ENCODE results near the gene UPK2. TPM values are rescaled to one million over a fixed set of nuclear protein-coding genes. Genes with fewer than 3 reads are reported as not detected.

The UPK2 gene
- polyA plus RNA-seq, 4 donors = 0.04 TPM; not detected in 3

DNA sequence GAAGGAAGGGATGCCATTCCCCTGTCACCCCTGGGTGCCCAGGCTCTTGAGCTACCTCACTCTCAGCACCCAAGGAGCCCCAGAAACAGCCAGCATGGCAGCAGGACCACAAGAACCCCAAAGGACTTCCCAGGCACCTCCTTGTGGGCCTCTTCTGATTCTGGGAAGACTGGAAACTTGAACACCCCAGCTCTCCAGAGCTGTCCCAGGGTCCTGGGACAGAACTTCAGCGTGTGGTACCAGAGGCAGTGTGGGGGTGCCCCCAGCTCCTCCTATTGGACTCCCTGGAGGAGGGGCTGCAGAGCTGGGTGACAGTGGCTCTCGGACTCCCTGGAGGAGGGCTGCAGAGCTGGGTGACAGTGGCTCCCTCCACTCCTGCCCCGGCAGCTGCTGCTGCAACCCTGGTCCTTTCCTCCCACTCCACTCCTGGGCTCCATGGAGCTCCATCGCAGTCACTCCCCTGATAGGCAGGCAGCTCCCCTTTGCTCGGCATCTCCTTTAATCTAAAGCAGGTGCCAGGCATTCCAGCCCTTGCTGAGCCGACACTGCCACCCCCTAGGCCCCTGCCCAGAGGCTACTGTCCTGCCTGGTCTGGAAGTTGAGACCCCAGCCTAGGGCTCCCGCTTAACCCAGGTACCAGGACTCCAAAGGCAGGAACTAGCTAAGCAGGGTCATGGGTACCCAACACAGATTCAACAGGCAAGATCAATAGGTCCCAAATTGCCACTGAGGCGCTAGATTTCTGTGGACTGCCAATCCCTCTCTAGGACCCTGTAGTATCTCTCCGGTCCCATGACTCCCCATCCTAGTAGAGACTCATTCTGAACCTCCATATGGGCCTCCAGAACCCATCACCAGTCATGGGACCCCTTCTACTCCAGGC, 33.1 kb upstream of the UPK2 start:
- FAIRE-seq (no peak), DNase-seq (no peak)
- 26 to 41% (median 39%) methylated on average over 9 of the region's 9 CpGs for WGBS, 3 donors
- Histone ChIP-seq H3K4me1 (ENCODE audit: control insufficient read depth in 3 of 3, insufficient read depth in 2 of 3, low read depth in 1 of 3, low read length in 2 of 3) (peaks cover 5 to 76% (median 9%) of the 10 kb centered on the region in 3 donors), H3K9me3 (ENCODE audit: control insufficient read depth in 2 of 2, insufficient read depth in 1 of 2, low read depth in 1 of 2, low read length in 1 of 2) (no peaks in the 10 kb centered on the region), H3K27me3 (ENCODE audit: control insufficient read depth in 3 of 3, insufficient read depth in 3 of 3, low read length in 3 of 3) (no peaks in the 10 kb centered on the region), H3K36me3 (ENCODE audit: control insufficient read depth in 3 of 3, insufficient read depth in 2 of 3, low read depth in 1 of 3, low read length in 3 of 3) (peaks cover 0 to 19% (median 0%) of the 10 kb centered on the region in 3 donors), H3K27ac (ENCODE audit: low read depth in 1 of 3, low read length in 2 of 3) (peak overlapping the region; percentile 95 to 99 (median 98)), H3K4me3 (ENCODE audit: low read depth in 1 of 3, low read length in 3 of 3) (peak overlapping the region; percentile 47 to 96 (median 93))

DNA sequence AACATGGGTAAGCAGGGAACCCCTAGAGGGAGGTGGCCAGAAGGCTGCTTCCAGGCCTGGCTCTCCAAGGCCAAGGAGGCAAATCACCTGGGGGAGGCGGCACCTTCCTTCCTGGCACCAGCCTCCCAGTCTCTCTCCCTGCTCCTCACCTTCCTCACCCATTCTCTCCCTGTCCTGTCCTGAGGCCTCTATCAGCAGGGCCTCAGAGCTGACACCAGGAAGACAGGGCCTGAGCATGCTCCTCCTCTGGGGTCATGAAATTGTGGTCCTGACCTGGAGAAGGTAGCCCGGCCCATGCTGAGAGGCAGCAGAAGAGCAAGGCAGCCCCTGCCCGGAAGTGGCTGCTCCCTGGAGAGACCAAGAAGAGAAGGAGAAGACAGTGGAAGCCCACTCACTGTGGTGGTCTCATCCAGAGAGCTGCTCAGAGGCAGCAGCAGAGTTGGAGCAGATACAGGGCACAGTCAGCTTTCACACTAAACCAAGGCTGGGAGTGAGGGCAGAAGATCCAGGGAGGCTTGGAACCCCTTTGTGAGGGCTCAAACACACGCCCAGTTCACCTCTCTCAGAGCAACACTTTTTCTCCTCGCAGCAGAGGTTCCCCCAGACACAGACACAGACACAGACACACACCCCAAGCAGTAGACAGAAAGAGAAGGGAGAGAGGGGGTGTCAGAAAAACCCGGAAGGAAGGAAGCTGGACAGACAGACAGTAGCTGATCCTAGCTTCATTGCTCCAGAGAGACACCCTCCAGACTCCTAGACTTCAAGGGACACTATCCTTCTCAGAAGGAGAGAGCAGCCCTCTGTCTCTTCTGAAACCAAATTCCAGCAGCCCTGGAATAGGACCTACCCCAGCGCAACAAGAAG, 32.1 kb upstream of the UPK2 start:
- FAIRE-seq = no peak
- peaks cover 5 to 72% (median 9%) of the 10 kb centered on the region in 3 donors for H3K4me1 ChIP-seq (ENCODE audit: control insufficient read depth in 3 of 3, insufficient read depth in 2 of 3, low read depth in 1 of 3, low read length in 2 of 3)
- peak; percentile 53 to 55 for DNase-seq
- WGBS, 3 donors = 5 to 11% (median 5%) methylated on average over 7 of the region's 7 CpGs
- no peaks in the 10 kb centered on the region for H3K27me3 ChIP-seq (ENCODE audit: control insufficient read depth in 3 of 3, insufficient read depth in 3 of 3, low read length in 3 of 3)
- no peaks in the 10 kb centered on the region for H3K9me3 ChIP-seq (ENCODE audit: control insufficient read depth in 2 of 2, insufficient read depth in 1 of 2, low read depth in 1 of 2, low read length in 1 of 2)
- peak overlapping the region; percentile 67 to 96 (median 93) for H3K4me3 ChIP-seq (ENCODE audit: low read depth in 1 of 3, low read length in 3 of 3)
- peak overlapping the region; percentile 95 to 99 (median 98) for H3K27ac ChIP-seq (ENCODE audit: low read depth in 1 of 3, low read length in 2 of 3)
- peaks cover 0 to 19% (median 0%) of the 10 kb centered on the region in 3 donors for H3K36me3 ChIP-seq (ENCODE audit: control insufficient read depth in 3 of 3, insufficient read depth in 2 of 3, low read depth in 1 of 3, low read length in 3 of 3)

DNA sequence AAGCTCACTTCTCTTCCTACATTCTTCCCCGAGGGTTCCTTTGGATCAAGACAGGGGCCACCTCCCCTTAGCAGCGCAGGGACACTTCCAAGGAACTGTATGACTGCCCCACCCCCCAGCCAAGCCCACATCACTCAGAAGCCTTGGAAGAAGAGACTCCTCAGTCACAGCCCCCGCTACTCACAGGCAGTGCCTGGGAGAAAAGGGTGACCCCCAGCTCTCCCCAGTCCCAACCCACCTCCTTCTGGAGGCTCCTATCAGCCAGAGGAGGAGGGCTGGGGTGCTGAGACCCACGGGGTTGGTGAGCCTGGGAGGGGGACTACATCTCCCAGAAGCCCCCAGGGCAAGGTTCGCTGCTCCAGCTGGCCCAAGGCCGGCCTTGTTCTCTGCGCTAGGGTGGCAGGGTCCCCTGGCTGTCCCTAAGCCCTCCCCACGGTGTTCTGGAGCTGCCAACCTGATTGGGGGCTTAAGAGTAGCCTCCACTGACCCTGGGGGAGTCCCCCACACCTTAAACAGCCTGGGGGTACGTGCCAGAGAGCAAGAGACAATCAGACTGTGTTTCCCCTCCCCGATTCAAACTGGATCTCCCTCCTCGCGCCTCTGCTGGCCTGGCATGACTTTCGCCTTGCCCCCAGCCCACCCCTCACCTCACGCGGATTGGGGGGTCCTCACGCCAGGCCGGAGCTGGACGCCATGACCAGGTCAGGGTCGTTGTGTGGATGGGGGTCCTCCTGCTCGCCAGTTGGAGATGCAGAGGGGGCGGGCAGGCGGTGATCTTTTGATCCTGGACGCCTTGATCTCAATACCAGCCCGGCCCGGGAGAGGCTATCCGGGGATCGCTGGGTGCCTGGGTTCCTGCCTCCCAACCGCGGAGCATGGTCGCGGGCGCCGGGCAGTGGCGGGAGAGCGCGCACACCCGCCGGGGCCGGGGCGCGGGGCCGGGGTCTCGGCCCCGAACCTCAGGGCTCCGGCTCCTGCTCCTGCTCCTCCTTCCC, 31.2 kb upstream of the UPK2 start:
- Histone ChIP-seq H3K36me3 (ENCODE audit: control insufficient read depth in 3 of 3, insufficient read depth in 2 of 3, low read depth in 1 of 3, low read length in 3 of 3) (peaks cover 0 to 19% (median 0%) of the 10 kb centered on the region in 3 donors), H3K27me3 (ENCODE audit: control insufficient read depth in 3 of 3, insufficient read depth in 3 of 3, low read length in 3 of 3) (no peaks in the 10 kb centered on the region), H3K4me1 (ENCODE audit: control insufficient read depth in 3 of 3, insufficient read depth in 2 of 3, low read depth in 1 of 3, low read length in 2 of 3) (peaks cover 5 to 63% (median 8%) of the 10 kb centered on the region in 3 donors), H3K4me3 (ENCODE audit: low read depth in 1 of 3, low read length in 3 of 3) (peak overlapping the region; percentile 67 to 96 (median 93)), H3K9me3 (ENCODE audit: control insufficient read depth in 2 of 2, insufficient read depth in 1 of 2, low read depth in 1 of 2, low read length in 1 of 2) (no peaks in the 10 kb centered on the region), H3K27ac (ENCODE audit: low read depth in 1 of 3, low read length in 2 of 3) (peak overlapping the region; percentile 95 to 99 (median 98))
- FAIRE-seq (no peak), DNase-seq (peak; percentile 63 to 84)
- WGBS, 3 donors = 0 to 1% (median 1%) methylated on average over 43 to 45 of the region's 45 CpGs

DNA sequence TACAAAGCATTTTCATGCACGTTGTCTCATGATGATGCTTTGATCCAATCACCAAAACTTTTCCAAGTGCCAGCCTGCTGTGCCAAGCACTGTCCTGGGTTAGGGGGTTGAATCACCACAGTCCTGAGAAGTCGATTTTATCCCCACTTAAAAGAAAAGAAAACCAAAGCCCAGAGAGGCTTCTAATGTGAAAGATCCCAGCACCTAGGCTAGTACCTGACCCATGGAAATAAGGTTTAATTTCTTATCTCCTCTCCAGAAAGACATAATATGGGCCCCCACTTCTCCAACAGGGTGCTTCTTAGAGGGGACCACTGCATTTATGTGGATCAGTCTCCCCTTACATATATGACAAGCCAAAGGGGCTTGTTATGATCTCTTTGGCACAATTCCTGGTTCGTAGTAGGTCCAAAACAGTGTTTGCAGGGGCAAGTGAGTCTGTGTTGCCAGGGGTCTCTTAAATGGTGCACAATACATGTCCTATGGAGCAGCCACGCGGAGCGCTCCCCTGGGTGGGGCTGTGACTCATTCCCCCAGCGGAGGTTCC, 28.5 kb upstream of the UPK2 start:
- WGBS, 3 donors = 5 to 12% (median 11%) methylated on average over 7 of the region's 7 CpGs
- no peak for DNase-seq
- Histone ChIP-seq H3K27me3 (ENCODE audit: control insufficient read depth in 3 of 3, insufficient read depth in 3 of 3, low read length in 3 of 3) (no peaks in the 10 kb centered on the region), H3K4me1 (ENCODE audit: control insufficient read depth in 3 of 3, insufficient read depth in 2 of 3, low read depth in 1 of 3, low read length in 2 of 3) (peaks cover 2 to 41% (median 6%) of the 10 kb centered on the region in 3 donors), H3K4me3 (ENCODE audit: low read depth in 1 of 3, low read length in 3 of 3) (peak overlapping the region in 2 of 3 donors; percentile 73 to 90), H3K36me3 (ENCODE audit: control insufficient read depth in 3 of 3, insufficient read depth in 2 of 3, low read depth in 1 of 3, low read length in 3 of 3) (peaks cover 0 to 11% (median 0%) of the 10 kb centered on the region in 3 donors), H3K9me3 (ENCODE audit: control insufficient read depth in 2 of 2, insufficient read depth in 1 of 2, low read depth in 1 of 2, low read length in 1 of 2) (no peaks in the 10 kb centered on the region), H3K27ac (ENCODE audit: low read depth in 1 of 3, low read length in 2 of 3) (peak overlapping the region; percentile 73 to 99 (median 97))
- no peak for FAIRE-seq

DNA sequence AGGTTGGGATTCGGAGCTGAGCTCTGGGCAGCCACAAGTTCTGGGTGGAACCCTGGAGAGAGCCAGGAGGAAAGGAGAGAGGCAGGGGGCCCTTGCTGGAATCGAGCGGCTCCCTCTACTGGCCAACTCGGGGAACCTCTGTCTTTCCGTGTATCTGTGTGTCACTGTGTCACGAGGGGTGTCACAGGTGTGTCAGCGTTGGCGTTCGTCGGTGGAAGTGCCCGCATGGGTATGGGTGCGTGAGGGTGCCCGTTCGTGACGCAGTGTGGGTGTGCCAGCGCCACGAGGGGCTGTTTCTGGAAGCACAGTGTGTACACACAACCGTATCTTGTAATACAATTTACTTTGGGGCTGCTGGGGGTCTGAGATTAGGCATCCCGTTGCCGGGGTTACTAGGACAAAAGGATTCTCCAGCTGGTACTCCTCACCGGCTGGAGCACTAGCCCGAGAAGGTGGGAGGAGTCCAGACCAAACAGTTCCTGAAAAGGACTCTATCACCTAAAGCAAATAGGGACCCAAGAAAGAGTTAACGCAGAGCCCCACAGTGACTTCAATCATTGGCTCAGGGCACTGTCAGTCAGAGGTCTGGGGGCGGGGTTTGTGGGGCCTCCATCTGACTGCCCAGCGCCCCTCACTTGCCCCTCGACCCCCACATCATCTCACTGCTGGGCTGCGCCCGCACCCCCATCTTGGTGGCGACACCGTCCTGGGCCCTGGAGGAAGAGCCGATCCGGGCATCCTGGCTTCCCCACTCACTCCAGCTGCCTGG, 27.8 kb upstream of the UPK2 start:
- FAIRE-seq = no peak
- Histone ChIP-seq H3K4me1 (ENCODE audit: control insufficient read depth in 3 of 3, insufficient read depth in 2 of 3, low read depth in 1 of 3, low read length in 2 of 3) (peaks cover 2 to 39% (median 2%) of the 10 kb centered on the region in 3 donors), H3K9me3 (ENCODE audit: control insufficient read depth in 2 of 2, insufficient read depth in 1 of 2, low read depth in 1 of 2, low read length in 1 of 2) (no peaks in the 10 kb centered on the region), H3K36me3 (ENCODE audit: control insufficient read depth in 3 of 3, insufficient read depth in 2 of 3, low read depth in 1 of 3, low read length in 3 of 3) (peaks cover 0 to 5% (median 0%) of the 10 kb centered on the region in 3 donors), H3K27ac (ENCODE audit: low read depth in 1 of 3, low read length in 2 of 3) (peak overlapping the region; percentile 94 to 99 (median 97)), H3K27me3 (ENCODE audit: control insufficient read depth in 3 of 3, insufficient read depth in 3 of 3, low read length in 3 of 3) (no peaks in the 10 kb centered on the region), H3K4me3 (ENCODE audit: low read depth in 1 of 3, low read length in 3 of 3) (peak overlapping the region; percentile 73 to 90 (median 81))
- DNase-seq = peak; percentile 97 to 98
- 0 to 1% (median 0%) methylated on average over 32 of the region's 32 CpGs for WGBS, 3 donors

DNA sequence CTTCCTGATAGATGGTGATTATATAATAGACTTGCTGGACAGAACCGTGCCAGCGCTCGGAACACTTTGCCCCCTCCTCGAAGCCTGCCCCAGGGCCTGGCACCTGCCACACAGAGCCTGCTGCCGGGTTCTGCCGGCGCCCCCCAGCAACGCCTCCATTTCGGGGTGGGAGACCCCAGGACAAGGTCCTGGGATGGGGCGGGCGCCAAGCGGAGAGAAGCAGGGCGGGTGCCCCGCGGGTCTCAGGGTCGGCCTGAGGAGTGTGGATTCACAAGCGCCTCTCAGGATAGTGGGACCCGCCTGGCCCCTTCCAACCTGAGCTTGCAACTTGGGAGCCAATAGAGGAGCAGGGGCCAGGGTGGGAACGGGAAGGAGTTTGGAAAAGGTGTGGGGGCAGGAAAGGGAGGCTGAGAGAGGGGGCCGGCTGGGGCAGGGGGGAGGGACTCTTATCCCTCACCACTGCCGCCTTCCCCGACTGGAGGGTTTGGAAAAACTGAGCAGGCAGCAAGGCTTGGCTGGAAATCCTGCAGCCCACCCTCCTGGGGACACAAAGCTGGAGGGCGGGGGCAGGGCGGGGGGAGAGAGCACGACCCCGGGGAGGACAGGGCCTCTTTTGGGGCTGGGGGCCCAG, 27.1 kb upstream of the UPK2 start:
- peak overlapping the region; percentile 73 to 90 (median 81) for H3K4me3 ChIP-seq (ENCODE audit: low read depth in 1 of 3, low read length in 3 of 3)
- peaks cover 2 to 34% (median 2%) of the 10 kb centered on the region in 3 donors for H3K4me1 ChIP-seq (ENCODE audit: control insufficient read depth in 3 of 3, insufficient read depth in 2 of 3, low read depth in 1 of 3, low read length in 2 of 3)
- FAIRE-seq = no peak
- peak overlapping the region; percentile 94 to 99 (median 97) for H3K27ac ChIP-seq (ENCODE audit: low read depth in 1 of 3, low read length in 2 of 3)
- peak in 1 of 2 donors; percentile 57 for DNase-seq
- no peaks in the 10 kb centered on the region for H3K27me3 ChIP-seq (ENCODE audit: control insufficient read depth in 3 of 3, insufficient read depth in 3 of 3, low read length in 3 of 3)
- WGBS, 3 donors = 0 to 1% (median 0%) methylated on average over 15 to 26 of the region's 26 CpGs
- no peaks in the 10 kb centered on the region for H3K9me3 ChIP-seq (ENCODE audit: control insufficient read depth in 2 of 2, insufficient read depth in 1 of 2, low read depth in 1 of 2, low read length in 1 of 2)
- no peaks in the 10 kb centered on the region for H3K36me3 ChIP-seq (ENCODE audit: control insufficient read depth in 3 of 3, insufficient read depth in 2 of 3, low read depth in 1 of 3, low read length in 3 of 3)
